Lower lobe of right lung (tissue), 2 donors: Measurements from ENCODE around the gene MPND. TPM values are rescaled to one million over a fixed set of nuclear protein-coding genes. Genes with fewer than 3 reads are reported as not detected.

Source experiments
- ATAC-seq, 2 donors: fragments of 200-7000 bp; cut with Tn5 transposase; one replicate each; pipeline ENCODE4 v1.9.1; 2020 to 2022; ENCODE audit warnings: mild to moderate bottlenecking in 2 of 2, moderate library complexity in 2 of 2
- DNase-seq: peaks from one replicate; pipeline ENCODE4 v3.0.0-alpha.2; 2020
- H3K27ac ChIP-seq: fragments of 200-600 bp; one replicate; pipeline ENCODE4 v1.8.0; 2022
- H3K27me3 ChIP-seq: fragments of 200-600 bp; one replicate; pipeline ENCODE4 v1.8.0; 2022; ENCODE audit warnings: low read depth
- H3K36me3 ChIP-seq: fragments of 200-600 bp; one replicate; pipeline ENCODE4 v1.8.0; 2022; ENCODE audit warnings: mild to moderate bottlenecking
- H3K4me1 ChIP-seq: fragments of 200-600 bp; one replicate; pipeline ENCODE4 v1.8.0; 2022
- H3K4me3 ChIP-seq: fragments of 200-600 bp; one replicate; pipeline ENCODE4 v1.8.0; 2022; ENCODE audit warnings: mild to moderate bottlenecking
- H3K9me3 ChIP-seq: fragments of 200-600 bp; one replicate; pipeline ENCODE4 v1.8.0; 2022
- intact Hi-C: fragments of 100-400 bp; cut with DNase I; formaldehyde crosslinking; loops from one replicate; pipeline ENCODE4 v1.11.0; 2022
- total RNA-seq: library from RNA; stranded (reverse); fragmentation: NEBNext Ultra II Directional; extraction: Animal tissue kit (Norgen Biotek cat#: 25700); gene quantifications from one replicate; pipeline ENCODE4 v1.2.1, GENCODE V29; 2021
- TF ChIP-seq, protein P1 (sequence below): fragments of 200-600 bp; IDR thresholded peaks from one replicate; pipeline ENCODE4 v1.8.0; 2022; ENCODE audit warnings: antibody characterized with exemption, mild to moderate bottlenecking
- donor health status: DM: no; HTN: yes; CAD: no; lungs with severe emphysema.

Gene MPND
- total RNA-seq, 1 donor from 2014 or later = 41.2 TPM

DNA sequence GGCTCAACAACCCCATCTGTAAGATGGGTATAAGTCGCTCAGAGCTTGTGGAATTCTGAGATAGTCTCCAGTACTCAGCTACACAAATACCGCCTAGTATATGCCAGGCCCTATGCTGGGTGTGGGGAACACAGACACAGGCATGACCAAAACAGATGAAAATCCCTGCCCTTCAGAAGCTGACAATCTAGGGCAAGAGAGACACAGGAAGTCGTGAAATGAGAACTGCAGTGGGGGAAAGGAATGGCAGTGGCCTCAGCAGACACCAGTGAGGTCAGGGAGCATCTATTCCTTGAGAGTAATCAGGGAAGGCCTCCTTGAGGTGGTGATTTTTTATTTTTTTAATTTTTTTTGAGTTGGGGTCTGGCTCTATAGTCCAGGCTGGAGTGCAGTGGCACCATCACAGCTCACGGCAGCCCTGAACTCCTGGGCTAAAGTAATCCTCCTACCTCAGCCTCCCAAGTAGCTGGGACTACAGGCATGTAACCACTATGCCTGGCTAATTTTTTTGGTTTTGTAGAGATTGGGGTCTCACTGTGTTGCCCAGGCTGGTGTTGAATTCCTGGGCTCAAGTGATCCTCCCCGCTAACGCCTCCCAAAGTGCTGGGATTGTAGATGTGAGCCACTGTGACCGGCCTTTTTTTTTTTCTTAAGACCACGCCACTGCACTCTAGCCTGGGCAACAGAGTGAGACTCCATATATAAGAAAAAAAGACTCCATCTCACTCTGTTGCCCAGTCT lies 44.4 kb upstream of the MPND start:
- H3K9me3 ChIP-seq = no peaks in the 10 kb centered on the region
- H3K4me1 ChIP-seq = no peaks in the 10 kb centered on the region
- intact Hi-C loops = no loop called here
- no peak for DNase-seq
- H3K27me3 ChIP-seq = peaks cover 31% of the 10 kb centered on the region
- no peak overlapping the region for H3K4me3 ChIP-seq
- no peaks in the 10 kb centered on the region for H3K36me3 ChIP-seq
- TF ChIP-seq, protein P1, sequence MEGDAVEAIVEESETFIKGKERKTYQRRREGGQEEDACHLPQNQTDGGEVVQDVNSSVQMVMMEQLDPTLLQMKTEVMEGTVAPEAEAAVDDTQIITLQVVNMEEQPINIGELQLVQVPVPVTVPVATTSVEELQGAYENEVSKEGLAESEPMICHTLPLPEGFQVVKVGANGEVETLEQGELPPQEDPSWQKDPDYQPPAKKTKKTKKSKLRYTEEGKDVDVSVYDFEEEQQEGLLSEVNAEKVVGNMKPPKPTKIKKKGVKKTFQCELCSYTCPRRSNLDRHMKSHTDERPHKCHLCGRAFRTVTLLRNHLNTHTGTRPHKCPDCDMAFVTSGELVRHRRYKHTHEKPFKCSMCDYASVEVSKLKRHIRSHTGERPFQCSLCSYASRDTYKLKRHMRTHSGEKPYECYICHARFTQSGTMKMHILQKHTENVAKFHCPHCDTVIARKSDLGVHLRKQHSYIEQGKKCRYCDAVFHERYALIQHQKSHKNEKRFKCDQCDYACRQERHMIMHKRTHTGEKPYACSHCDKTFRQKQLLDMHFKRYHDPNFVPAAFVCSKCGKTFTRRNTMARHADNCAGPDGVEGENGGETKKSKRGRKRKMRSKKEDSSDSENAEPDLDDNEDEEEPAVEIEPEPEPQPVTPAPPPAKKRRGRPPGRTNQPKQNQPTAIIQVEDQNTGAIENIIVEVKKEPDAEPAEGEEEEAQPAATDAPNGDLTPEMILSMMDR = no peak
- ATAC-seq = no peak
- H3K27ac ChIP-seq = no peak overlapping the region

DNA sequence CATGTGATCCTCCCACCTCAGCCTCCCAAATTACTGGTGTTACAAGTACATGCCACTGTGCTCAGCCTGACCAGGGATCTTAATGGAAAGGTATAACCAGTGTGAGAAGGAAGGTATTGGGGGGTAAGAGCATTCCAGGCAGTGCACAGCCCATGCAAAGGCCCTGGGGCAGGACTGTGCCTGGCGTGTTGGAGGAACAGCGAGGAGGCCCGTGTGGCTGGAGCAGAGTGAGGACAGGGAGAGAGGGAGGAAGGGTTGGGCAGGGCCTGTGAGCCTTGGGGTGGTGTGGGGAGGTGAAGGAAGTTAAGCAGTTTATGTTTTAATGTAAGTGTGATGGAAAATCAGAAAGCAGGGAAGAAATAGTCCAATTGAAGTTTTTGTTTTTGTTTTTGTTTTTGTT lies 42.8 kb upstream of the MPND start:
- no peak for DNase-seq

DNA sequence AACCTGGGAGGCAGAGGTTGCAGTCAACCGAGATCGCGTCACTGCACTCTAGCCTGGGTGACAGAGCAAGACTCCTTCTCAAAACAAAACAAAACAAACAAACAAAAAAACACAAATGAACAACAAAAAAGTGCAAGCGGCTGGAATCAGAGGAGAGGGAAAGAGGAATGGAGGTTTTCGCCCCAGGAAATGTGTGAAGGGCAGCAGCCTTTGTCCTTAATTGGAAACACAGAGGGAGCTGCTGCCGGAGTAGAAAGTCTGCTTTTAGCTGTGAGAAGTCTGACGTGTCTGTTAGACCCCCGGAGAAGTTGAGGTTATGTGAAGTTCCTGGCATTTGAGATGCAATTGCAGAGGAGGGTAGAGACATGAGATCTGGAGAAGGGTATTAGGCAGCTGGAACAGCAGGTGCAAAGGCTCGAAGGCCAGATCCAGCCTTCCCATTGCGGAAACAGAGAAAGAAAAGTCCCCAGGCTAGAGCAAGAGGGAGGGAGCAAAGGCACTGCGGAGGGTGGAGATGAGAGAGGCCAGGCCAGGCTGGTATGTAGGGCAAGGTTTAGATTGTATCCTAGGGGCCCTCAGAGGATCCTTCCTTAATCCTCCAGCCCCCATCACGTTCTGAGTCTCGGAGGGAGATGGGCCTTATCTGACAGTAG lies 41.6 kb upstream of the MPND start:
- no peak for ATAC-seq
- Histone ChIP-seq H3K27ac (no peak overlapping the region), H3K27me3 (peaks cover 27% of the 10 kb centered on the region), H3K4me1 (no peaks in the 10 kb centered on the region), H3K4me3 (no peak overlapping the region), H3K9me3 (no peaks in the 10 kb centered on the region), H3K36me3 (no peaks in the 10 kb centered on the region)
- intact Hi-C loops = no loop called here
- TF ChIP-seq, protein P1 = no peak
- no peak for DNase-seq

More for the DNA sequence above, 42.8 kb upstream of the MPND start:
- Histone ChIP-seq H3K9me3 (no peaks in the 10 kb centered on the region), H3K36me3 (no peaks in the 10 kb centered on the region), H3K4me1 (no peaks in the 10 kb centered on the region), H3K27me3 (peaks cover 36% of the 10 kb centered on the region), H3K4me3 (no peak overlapping the region), H3K27ac (no peak overlapping the region)
- intact Hi-C loops = no loop called here
- no peak for ATAC-seq
- TF ChIP-seq, protein P1 = no peak

DNA sequence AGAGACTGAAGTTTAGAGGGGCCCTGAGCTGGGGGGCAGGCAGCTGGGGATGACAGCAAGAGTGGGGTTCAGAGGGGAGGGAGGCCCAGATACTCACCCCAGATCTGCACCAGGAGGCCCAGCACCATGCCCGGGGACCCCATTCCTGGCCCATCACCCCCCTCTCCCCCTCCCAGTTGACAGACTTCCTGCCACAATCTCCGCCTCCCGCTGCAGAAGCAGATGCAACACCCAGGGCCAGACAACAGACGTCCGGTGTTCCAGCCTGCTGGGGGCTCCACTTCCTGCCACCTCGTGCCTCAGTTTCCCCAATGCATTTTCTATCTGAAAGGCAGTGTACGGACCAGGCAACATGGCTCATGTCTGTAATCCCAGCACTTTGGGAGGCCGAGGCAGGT lies 41.1 kb upstream of the MPND start, which contains the start of gene TMIGD2:
Gene TMIGD2, minus strand, starts transcription at position 147 of the 398 bp plus-strand sequence. Its CDS starts 4 bp downstream, at position 143.
- DNase-seq (no peak), ATAC-seq (no peak)
- intact Hi-C loops = no loop called here
- Histone ChIP-seq H3K4me3 (no peak within 1 kb of the TSS), H3K9me3 (no peaks in the 10 kb centered on the region), H3K27ac (no peak within 1 kb of the TSS), H3K4me1 (no peaks in the 10 kb centered on the region), H3K27me3 (peaks cover 23% of the 10 kb centered on the region), H3K36me3 (no peaks in the 10 kb centered on the region)
- TF ChIP-seq, protein P1 = no peak

DNA sequence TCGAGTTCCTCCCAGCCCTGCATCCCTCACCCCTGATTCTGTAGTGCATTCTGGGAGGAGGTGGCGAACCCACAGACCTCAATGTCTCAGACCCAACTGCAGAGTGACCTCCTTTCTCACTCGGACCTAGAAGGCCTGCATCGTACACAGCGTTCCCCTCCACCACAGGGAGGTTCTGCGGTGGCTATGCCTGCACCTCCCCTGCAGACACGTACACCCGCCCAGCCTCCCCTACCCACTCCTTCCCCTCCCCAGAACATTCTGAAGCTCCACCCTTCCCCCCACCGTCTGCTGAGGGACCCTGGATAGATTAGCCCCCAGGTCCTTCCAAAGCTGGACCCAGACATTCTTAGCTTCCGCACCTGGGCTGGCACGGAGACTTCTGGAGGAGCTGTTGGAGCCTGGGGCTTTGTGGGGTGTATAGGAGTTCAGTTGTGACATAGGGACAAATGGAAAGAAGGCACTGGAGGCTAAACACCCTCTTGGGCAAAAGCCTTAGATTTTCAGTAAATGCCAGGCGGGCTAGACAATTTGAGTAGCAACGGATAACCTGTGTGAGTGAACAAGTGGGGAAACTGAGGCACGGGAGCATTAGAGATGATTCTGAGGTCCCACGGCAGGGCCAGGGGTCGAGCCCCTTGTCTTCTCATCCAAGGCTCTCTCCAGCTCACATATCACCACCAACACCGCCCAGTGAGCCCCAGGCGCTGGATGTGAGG lies 39.4 kb upstream of the MPND start:
- DNase-seq = no peak
- Histone ChIP-seq H3K4me1 (no peaks in the 10 kb centered on the region), H3K4me3 (no peak overlapping the region), H3K9me3 (no peaks in the 10 kb centered on the region), H3K27me3 (peaks cover 23% of the 10 kb centered on the region), H3K36me3 (no peaks in the 10 kb centered on the region), H3K27ac (no peak overlapping the region)
- TF ChIP-seq, protein P1 = no peak
- intact Hi-C loops = no loop called here
- no peak for ATAC-seq
